Endodermal cell (in vitro differentiated cells): ENCODE data around the gene FBRS. TPM values are rescaled to one million over a fixed set of nuclear protein-coding genes. Genes with fewer than 3 reads are reported as not detected.

Experiments used
- DNase-seq: peaks from one replicate; pipeline ENCODE4 v3.0.0-alpha.2; 2017
- H3K27ac ChIP-seq: 2 replicates; pipeline ENCODE4 v1.5.1; 2013; ENCODE audit warnings: mild to moderate bottlenecking, low read depth, low read length, moderate library complexity
- H3K27me3 ChIP-seq: 2 replicates; pipeline ENCODE4 v1.6.1; 2013; ENCODE audit warnings: mild to moderate bottlenecking, low read length, moderate library complexity; ENCODE audit not compliant: insufficient read depth, control insufficient read depth, poor library complexity, severe bottlenecking
- H3K36me3 ChIP-seq: 2 replicates; pipeline ENCODE4 v1.7.0; 2013; ENCODE audit warnings: mild to moderate bottlenecking, low read length, moderate library complexity; ENCODE audit not compliant: control insufficient read depth, insufficient read depth
- H3K4me1 ChIP-seq: one replicate; pipeline ENCODE4 v1.7.0; 2013; ENCODE audit warnings: low read length; ENCODE audit not compliant: control insufficient read depth, insufficient read depth
- H3K4me3 ChIP-seq: 2 replicates; pipeline ENCODE4 v1.5.1; 2013; ENCODE audit warnings: mild to moderate bottlenecking, low read length, moderate library complexity
- H3K9ac ChIP-seq: 2 replicates; pipeline ENCODE4 v1.6.1; 2013; ENCODE audit warnings: mild to moderate bottlenecking, low read length, moderate library complexity; ENCODE audit not compliant: poor library complexity, severe bottlenecking; ENCODE audit errors: extremely low read depth
- H3K9me3 ChIP-seq: 2 replicates; pipeline ENCODE4 v1.6.1; 2013; ENCODE audit warnings: mild to moderate bottlenecking, low read length, moderate library complexity; ENCODE audit not compliant: control insufficient read depth
- H3K27ac Mint-ChIP-seq: 2 replicates; pipeline ENCODE4 v1.8.0; 2020; ENCODE audit warnings: mixed read lengths
- H3K27me3 Mint-ChIP-seq: 2 replicates; pipeline ENCODE4 v1.8.0; 2021; ENCODE audit warnings: mild to moderate bottlenecking, mixed read lengths; ENCODE audit not compliant: insufficient read depth
- H3K36me3 Mint-ChIP-seq: 2 replicates; pipeline ENCODE4 v1.8.0; 2020; ENCODE audit warnings: low read depth, mixed read lengths
- H3K4me1 Mint-ChIP-seq: 2 replicates; pipeline ENCODE4 v1.8.0; 2020; ENCODE audit warnings: mixed read lengths
- H3K4me3 Mint-ChIP-seq: 2 replicates; pipeline ENCODE4 v1.8.0; 2020; ENCODE audit warnings: mild to moderate bottlenecking, moderate library complexity, mixed read lengths
- H3K9me3 Mint-ChIP-seq: 2 replicates; pipeline ENCODE4 v1.8.0; 2020; ENCODE audit warnings: mild to moderate bottlenecking, mixed read lengths
- CTCF ChIP-seq: fragments of 200-600 bp; sonication (generic); conservative IDR thresholded peaks from 2 replicates; pipeline ENCODE4 v1.5.0; 2021; ENCODE audit warnings: antibody characterized with exemption, mild to moderate bottlenecking
- WGBS, 2 experiments: methylation state at CpG; one replicate each; pipeline versions ENCODE4 v1.1.5 to v1.1.7; 2013; ENCODE audit warnings: missing lambda C conversion rate in 2 of 2, mixed read lengths in 1 of 2; ENCODE audit not compliant: insufficient coverage in 1 of 2, insufficient read length in 1 of 2; 5-methylcytosine and 5-hydroxymethylcytosine counted together
- total RNA-seq, 2 donors: library from RNA; stranded (reverse); fragmentation: NEBNext Ultra II Directional in 1 of 2; extraction: Animal tissue kit (Norgen Biotek cat#: 25700) in 1 of 2; gene quantifications; 2 replicates in 1 of 2; 3 replicates in 1 of 2; pipeline ENCODE4 v1.2.1, GENCODE V29; 2021

Gene FBRS
- total RNA-seq, 2 donors from 2014 or later, result 50.2 to 53.1 TPM

- Mint-ChIP-seq H3K4me3 (peak overlapping the region; percentile 11), H3K27me3 (peaks cover 91% of the 10 kb centered on the region)
- H3K27me3 ChIP-seq, result peaks cover 69% of the 10 kb centered on the region
Observed at GRCh38 chr16:30677931-30678585, 19.8 kb downstream of the FBRS start.

GRCh38 chr16:30678586-30678970 is 20.3 kb downstream of the FBRS start:
- Histone ChIP-seq H3K36me3 (no peaks in the 10 kb centered on the region), H3K27ac (no peak overlapping the region), H3K4me3 (no peak overlapping the region), H3K9me3 (no peaks in the 10 kb centered on the region), H3K27me3 (peaks cover 69% of the 10 kb centered on the region), H3K9ac (no peak overlapping the region), H3K4me1 (peaks cover 3% of the 10 kb centered on the region)
- H3K36me3 Mint-ChIP-seq, result no peaks in the 10 kb centered on the region
- WGBS, 2 experiments, result 45 to 61% methylated on average over 2 to 3 of the region's 3 CpGs
- peaks cover 15% of the 10 kb centered on the region for H3K4me1 Mint-ChIP-seq
- H3K27ac Mint-ChIP-seq, result no peak overlapping the region
- H3K4me3 Mint-ChIP-seq, result no peak overlapping the region
- no peak for DNase-seq
- no peaks in the 10 kb centered on the region for H3K9me3 Mint-ChIP-seq
- peaks cover 91% of the 10 kb centered on the region for H3K27me3 Mint-ChIP-seq
- no peak for TF ChIP-seq CTCF

More at GRCh38 chr16:30677931-30678585, 19.8 kb downstream of the FBRS start:
- H3K4me3 ChIP-seq, result no peak overlapping the region
- H3K36me3 Mint-ChIP-seq, result no peaks in the 10 kb centered on the region
- H3K27ac Mint-ChIP-seq, result peak overlapping the region; percentile 59
- H3K9ac ChIP-seq, result no peak overlapping the region
- WGBS, 2 experiments, result 0 to 21% methylated on average over 1 to 10 of the region's 11 CpGs
- no peak overlapping the region for H3K27ac ChIP-seq
- peaks cover 15% of the 10 kb centered on the region for H3K4me1 Mint-ChIP-seq
- peak; percentile 93 for DNase-seq
- no peak for TF ChIP-seq CTCF
- no peaks in the 10 kb centered on the region for H3K36me3 ChIP-seq
- no peaks in the 10 kb centered on the region for H3K9me3 Mint-ChIP-seq
- no peaks in the 10 kb centered on the region for H3K9me3 ChIP-seq
- peaks cover 3% of the 10 kb centered on the region for H3K4me1 ChIP-seq

- H3K9ac ChIP-seq, result no peak overlapping the region
- DNase-seq, result no peak
- TF ChIP-seq CTCF, result no peak
- H3K27me3 ChIP-seq, result peaks cover 67% of the 10 kb centered on the region
- WGBS, 2 experiments, result 61 to 89% methylated on average over 3 of the region's 3 CpGs
- Mint-ChIP-seq H3K36me3 (no peaks in the 10 kb centered on the region), H3K27ac (no peak overlapping the region), H3K4me1 (peaks cover 15% of the 10 kb centered on the region), H3K27me3 (peaks cover 91% of the 10 kb centered on the region), H3K4me3 (no peak overlapping the region), H3K9me3 (peaks cover 3% of the 10 kb centered on the region)
- H3K4me3 ChIP-seq, result no peak overlapping the region
- peaks cover 3% of the 10 kb centered on the region for H3K4me1 ChIP-seq
- H3K9me3 ChIP-seq, result no peaks in the 10 kb centered on the region
- no peaks in the 10 kb centered on the region for H3K36me3 ChIP-seq
- no peak overlapping the region for H3K27ac ChIP-seq
Observed at GRCh38 chr16:30680326-30680725, 22.1 kb downstream of the FBRS start.
